ENCODE results near the gene SIAH3. TPM values are rescaled to one million over a fixed set of nuclear protein-coding genes. Genes with fewer than 3 reads are reported as not detected.

SIAH3 gene
- total RNA-seq, 1 experiment from 2014 or later = not detected

DNA sequence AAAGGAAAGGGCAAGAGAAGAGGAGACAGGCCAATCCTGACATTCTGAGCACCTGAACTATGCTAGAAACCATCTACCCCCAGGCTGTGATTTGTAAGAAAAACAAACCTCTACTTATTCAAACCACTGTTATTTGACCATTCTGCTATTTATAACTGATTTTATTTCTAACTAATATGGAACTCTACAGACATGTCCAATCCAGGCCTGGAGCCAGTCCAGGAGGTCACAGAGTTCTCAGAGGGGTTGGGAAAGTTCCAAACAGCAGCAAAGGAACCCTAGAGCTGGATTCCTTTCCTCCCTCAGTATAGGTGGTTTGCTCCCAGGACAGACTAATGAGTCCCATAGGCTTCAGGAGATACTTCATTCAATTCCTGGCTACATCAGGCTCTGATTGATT lies 24.2 kb downstream of the SIAH3 start:
- POLR2A ChIA-PET = no interaction called here
- H3K9ac ChIP-seq (ENCODE audit: low read length) = no peak overlapping the region

More for the DNA sequence above, 24.2 kb downstream of the SIAH3 start:
- H3K9me2 ChIP-seq (ENCODE audit: insufficient read depth) = no peaks in the 10 kb centered on the region
- no peaks in the 10 kb centered on the region for H3K4me1 ChIP-seq (ENCODE audit: control insufficient read depth in 1 of 2, insufficient read depth in 2 of 2, low read length in 2 of 2)
- DNase-seq (ENCODE audit: low read depth, low spot score) (no peak), ATAC-seq (no peak)
- H3K79me2 ChIP-seq (ENCODE audit: insufficient read depth, low read length) = no peaks in the 10 kb centered on the region
- intact Hi-C loops (cut with micrococcal nuclease) = no loop called here
- no peaks in the 10 kb centered on the region for H3K9me3 ChIP-seq (ENCODE audit: control insufficient read depth in 1 of 2, insufficient read depth in 1 of 2, low read depth in 1 of 2, low read length in 2 of 2)
- no peak overlapping the region for H2AFZ ChIP-seq (ENCODE audit: low read depth, low read length, poor library complexity, severe bottlenecking)
- RAD21 ChIA-PET (ENCODE audit: low non-redundant PET in 1 of 2, low total read pairs in 2 of 2, uncharacterized antibody in 2 of 2, unreplicated experiment in 2 of 2) = no interaction called here
- TF ChIP-seq SP1 (IDR thresholded peaks at IDR 0.05; ENCODE audit: low read depth) = no peak
- TF ChIP-seq FOSL1 (IDR thresholded peaks at IDR 0.05; ENCODE audit: low read depth) = no peak
- TF ChIP-seq SRF (IDR thresholded peaks at IDR 0.05; ENCODE audit: low read depth) = no peak
- no peak for TF ChIP-seq CEBPB (IDR thresholded peaks at IDR 0.05; ENCODE audit: low read depth)
- no peak for TF ChIP-seq REST (IDR thresholded peaks at IDR 0.05; ENCODE audit: low read depth)
- no peak for TF ChIP-seq POLR2A (IDR thresholded peaks at IDR 0.05; ENCODE audit: borderline replicate concordance, extremely low read depth, insufficient read depth, insufficient read length)
- TF ChIP-seq MAX (IDR thresholded peaks at IDR 0.05) = no peak
- no peak for TF ChIP-seq CTCF (IDR thresholded peaks at IDR 0.05 in 2 of 3, conservative IDR thresholded peaks at IDR 0.05 in 1 of 3; ENCODE audit: borderline replicate concordance in 1 of 3, insufficient read depth in 1 of 3, low read depth in 2 of 3, low read length in 2 of 3)
- no peak for TF ChIP-seq YY1 (IDR thresholded peaks at IDR 0.05; ENCODE audit: extremely low read depth, insufficient replicate concordance, low read depth, low read length)
- TF ChIP-seq ZFX (IDR thresholded peaks at IDR 0.05) = no peak
- no peak for TF ChIP-seq EGR1 (IDR thresholded peaks at IDR 0.05; ENCODE audit: low read depth)
- TF ChIP-seq RAD21 (IDR thresholded peaks at IDR 0.05; ENCODE audit: low read depth) = no peak
- TF ChIP-seq, protein P1, sequence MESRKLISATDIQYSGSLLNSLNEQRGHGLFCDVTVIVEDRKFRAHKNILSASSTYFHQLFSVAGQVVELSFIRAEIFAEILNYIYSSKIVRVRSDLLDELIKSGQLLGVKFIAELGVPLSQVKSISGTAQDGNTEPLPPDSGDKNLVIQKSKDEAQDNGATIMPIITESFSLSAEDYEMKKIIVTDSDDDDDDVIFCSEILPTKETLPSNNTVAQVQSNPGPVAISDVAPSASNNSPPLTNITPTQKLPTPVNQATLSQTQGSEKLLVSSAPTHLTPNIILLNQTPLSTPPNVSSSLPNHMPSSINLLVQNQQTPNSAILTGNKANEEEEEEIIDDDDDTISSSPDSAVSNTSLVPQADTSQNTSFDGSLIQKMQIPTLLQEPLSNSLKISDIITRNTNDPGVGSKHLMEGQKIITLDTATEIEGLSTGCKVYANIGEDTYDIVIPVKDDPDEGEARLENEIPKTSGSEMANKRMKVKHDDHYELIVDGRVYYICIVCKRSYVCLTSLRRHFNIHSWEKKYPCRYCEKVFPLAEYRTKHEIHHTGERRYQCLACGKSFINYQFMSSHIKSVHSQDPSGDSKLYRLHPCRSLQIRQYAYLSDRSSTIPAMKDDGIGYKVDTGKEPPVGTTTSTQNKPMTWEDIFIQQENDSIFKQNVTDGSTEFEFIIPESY (IDR thresholded peaks at IDR 0.05; ENCODE audit: extremely low read depth, insufficient replicate concordance, low read length) = no peak
- TF ChIP-seq EZH2 (IDR thresholded peaks at IDR 0.05) = no peak
- TF ChIP-seq, protein P2, sequence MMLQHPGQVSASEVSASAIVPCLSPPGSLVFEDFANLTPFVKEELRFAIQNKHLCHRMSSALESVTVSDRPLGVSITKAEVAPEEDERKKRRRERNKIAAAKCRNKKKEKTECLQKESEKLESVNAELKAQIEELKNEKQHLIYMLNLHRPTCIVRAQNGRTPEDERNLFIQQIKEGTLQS (IDR thresholded peaks at IDR 0.05) = no peak
- no peak for TF ChIP-seq JUND (IDR thresholded peaks at IDR 0.05)
- no peak for TF ChIP-seq CBX3 (IDR thresholded peaks at IDR 0.05; ENCODE audit: low read depth)
- no peak for TF ChIP-seq EZH2phosphoT487 (IDR thresholded peaks at IDR 0.05; ENCODE audit: borderline replicate concordance)
- TF ChIP-seq POLR2AphosphoS5 (IDR thresholded peaks at IDR 0.05; ENCODE audit: low read depth, low read length) = no peak
- TF ChIP-seq TCF7L2 (IDR thresholded peaks at IDR 0.05; ENCODE audit: borderline replicate concordance, extremely low read depth, insufficient read depth, insufficient read length) = no peak
- no peaks in the 10 kb centered on the region for H4K20me1 ChIP-seq (ENCODE audit: insufficient read depth)
- H3K4me2 ChIP-seq (ENCODE audit: low read length) = no peak overlapping the region
- H3K36me3 ChIP-seq (ENCODE audit: control insufficient read depth in 1 of 2, insufficient read depth in 2 of 2, low read length in 2 of 2) = no peaks in the 10 kb centered on the region
- H3K27me3 ChIP-seq (ENCODE audit: insufficient read depth, low read length) = no peaks in the 10 kb centered on the region
- no peak overlapping the region for H3K27ac ChIP-seq (ENCODE audit: low read depth, low read length)
- BruUV-seq (replicated peaks) = no TSS peak
- H3K4me3 ChIP-seq (replicated peaks in 1 of 2; ENCODE audit: low read depth in 1 of 2, low read length in 2 of 2) = no peak overlapping the region
- CTCF ChIA-PET = no interaction called here
